Gastrocnemius medialis (tissue), 4 donors: Measurements from ENCODE around the gene ZNF485. TPM values are rescaled to one million over a fixed set of nuclear protein-coding genes. Genes with fewer than 3 reads are reported as not detected.

Experiments
- ATAC-seq, 2 donors: fragments of 150-250 bp; one replicate each; pipeline ENCODE4 v1.9.1; 2016
- DNase-seq, 2 donors: peaks; one replicate each; pipeline ENCODE4 v3.0.0-alpha.2; 2019
- H3K27ac ChIP-seq, 4 donors: fragments of 200-600 bp; sonication (generic); 1 replicate in 1 of 4; 2 replicates in 3 of 4; pipeline ENCODE4 v1.5.1; 2016 to 2018; ENCODE audit warnings: mild to moderate bottlenecking in 2 of 4, moderate library complexity in 1 of 4
- H3K27me3 ChIP-seq, 3 donors: fragments of 200-600 bp; sonication (generic) in 2 of 3; 1 replicate in 1 of 3; 2 replicates in 2 of 3; pipeline versions ENCODE4 v1.5.1 to v1.6.0; 2016 to 2019; ENCODE audit warnings: mild to moderate bottlenecking in 1 of 3, moderate library complexity in 1 of 3
- H3K36me3 ChIP-seq, 2 donors: fragments of 200-600 bp; sonication (generic) in 1 of 2; one replicate each; pipeline ENCODE4 v1.5.1; 2017 to 2018
- H3K4me1 ChIP-seq, 2 donors: fragments of 200-600 bp; sonication (generic) in 1 of 2; one replicate each; pipeline ENCODE4 v1.5.1; 2016 to 2017; ENCODE audit warnings: mild to moderate bottlenecking in 2 of 2
- H3K4me3 ChIP-seq, 4 donors: fragments of 200-600 bp; sonication (generic) in 3 of 4; 1 replicate in 1 of 4; 2 replicates in 3 of 4; pipeline ENCODE4 v1.5.1; 2016 to 2019; ENCODE audit warnings: mild to moderate bottlenecking in 2 of 4
- H3K9me3 ChIP-seq, 3 donors: fragments of 200-600 bp; sonication (generic) in 2 of 3; 1 replicate in 1 of 3; 2 replicates in 2 of 3; pipeline ENCODE4 v1.5.1; 2016 to 2019
- POLR2A ChIP-seq, 2 donors: fragments of 450-650 bp; IDR thresholded peaks; one replicate each; pipeline ENCODE4 v1.6.1; 2017; ENCODE audit warnings: antibody characterized with exemption in 2 of 2, mild to moderate bottlenecking in 2 of 2, moderate library complexity in 2 of 2
- in situ Hi-C, 4 donors: fragments of 200-750 bp; cut with MboI; loops; one replicate each; pipeline versions ENCODE4 v1.15.0 to v1.8.0; 2017; ENCODE audit warnings: low sequenced_read_pairs in 4 of 4
- intact Hi-C: fragments of 100-400 bp; cut with DNase I; formaldehyde crosslinking; loops from one replicate; pipeline ENCODE4 v1.15.1; 2023; ENCODE audit warnings: low total_unique reads
- total RNA-seq, 4 donors: library from RNA; depleted of rRNA; stranded (reverse); fragments of >200 nt; gene quantifications; one replicate each; pipeline versions ENCODE4 v1.1.0 to v1.2.3, GENCODE V29; 2016
- TF ChIP-seq, protein P1 (sequence below), 5 experiments: fragments of 450-650 bp in 3 of 5; fragments of 200-600 bp in 2 of 5; sonication (generic) in 2 of 5; IDR thresholded peaks in 4 of 5; conservative IDR thresholded peaks in 1 of 5; 1 replicate in 4 of 5; 2 replicates in 1 of 5; pipeline ENCODE4 v1.5.1; 2016 to 2019; ENCODE audit warnings: antibody characterized with exemption in 5 of 5, mild to moderate bottlenecking in 3 of 5, moderate library complexity in 3 of 5

ZNF485 gene
- total RNA-seq, 4 donors from 2014 or later = 2.6 to 3.7 (median 2.9) TPM

DNA sequence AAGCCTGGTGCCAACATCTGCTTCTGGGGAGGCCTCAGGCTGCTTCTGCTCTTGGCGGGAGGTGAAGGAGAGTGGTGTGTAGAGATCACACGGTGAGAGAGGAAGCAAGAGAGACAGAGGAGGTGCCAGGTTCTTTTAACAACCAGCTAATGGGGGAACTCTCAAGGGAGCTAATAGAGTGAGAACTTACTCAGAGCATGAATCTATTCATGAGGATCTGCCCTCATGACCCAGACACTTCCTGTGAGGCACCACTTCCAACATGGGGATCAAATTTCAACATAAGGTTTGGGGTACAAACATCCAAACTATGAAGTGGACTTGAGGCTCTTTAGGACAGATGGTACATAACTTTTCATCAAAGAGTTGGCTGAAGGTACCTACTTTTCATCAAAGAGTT, 47.5 kb downstream of the ZNF485 start:
- TF ChIP-seq, protein P1, sequence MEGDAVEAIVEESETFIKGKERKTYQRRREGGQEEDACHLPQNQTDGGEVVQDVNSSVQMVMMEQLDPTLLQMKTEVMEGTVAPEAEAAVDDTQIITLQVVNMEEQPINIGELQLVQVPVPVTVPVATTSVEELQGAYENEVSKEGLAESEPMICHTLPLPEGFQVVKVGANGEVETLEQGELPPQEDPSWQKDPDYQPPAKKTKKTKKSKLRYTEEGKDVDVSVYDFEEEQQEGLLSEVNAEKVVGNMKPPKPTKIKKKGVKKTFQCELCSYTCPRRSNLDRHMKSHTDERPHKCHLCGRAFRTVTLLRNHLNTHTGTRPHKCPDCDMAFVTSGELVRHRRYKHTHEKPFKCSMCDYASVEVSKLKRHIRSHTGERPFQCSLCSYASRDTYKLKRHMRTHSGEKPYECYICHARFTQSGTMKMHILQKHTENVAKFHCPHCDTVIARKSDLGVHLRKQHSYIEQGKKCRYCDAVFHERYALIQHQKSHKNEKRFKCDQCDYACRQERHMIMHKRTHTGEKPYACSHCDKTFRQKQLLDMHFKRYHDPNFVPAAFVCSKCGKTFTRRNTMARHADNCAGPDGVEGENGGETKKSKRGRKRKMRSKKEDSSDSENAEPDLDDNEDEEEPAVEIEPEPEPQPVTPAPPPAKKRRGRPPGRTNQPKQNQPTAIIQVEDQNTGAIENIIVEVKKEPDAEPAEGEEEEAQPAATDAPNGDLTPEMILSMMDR (IDR thresholded peaks at IDR 0.05 in 4 of 5, conservative IDR thresholded peaks at IDR 0.05 in 1 of 5) = no peak
- no peak for TF ChIP-seq POLR2A (IDR thresholded peaks at IDR 0.05)
- no peak for ATAC-seq
- intact Hi-C loops = no loop called here
- in situ Hi-C loops = loop anchor here in 1 of 4 donors (25.0 kb wide), 1 partner anchor 659 kb away; no protein-coding TSS in a partner anchor
- no peak overlapping the region for H3K4me3 ChIP-seq
- H3K27me3 ChIP-seq = no peaks in the 10 kb centered on the region
- DNase-seq = no peak
- peaks cover 3 to 6% of the 10 kb centered on the region in 2 donors for H3K4me1 ChIP-seq
- no peak overlapping the region for H3K27ac ChIP-seq
- H3K36me3 ChIP-seq = no peaks in the 10 kb centered on the region
- H3K9me3 ChIP-seq = no peaks in the 10 kb centered on the region

DNA sequence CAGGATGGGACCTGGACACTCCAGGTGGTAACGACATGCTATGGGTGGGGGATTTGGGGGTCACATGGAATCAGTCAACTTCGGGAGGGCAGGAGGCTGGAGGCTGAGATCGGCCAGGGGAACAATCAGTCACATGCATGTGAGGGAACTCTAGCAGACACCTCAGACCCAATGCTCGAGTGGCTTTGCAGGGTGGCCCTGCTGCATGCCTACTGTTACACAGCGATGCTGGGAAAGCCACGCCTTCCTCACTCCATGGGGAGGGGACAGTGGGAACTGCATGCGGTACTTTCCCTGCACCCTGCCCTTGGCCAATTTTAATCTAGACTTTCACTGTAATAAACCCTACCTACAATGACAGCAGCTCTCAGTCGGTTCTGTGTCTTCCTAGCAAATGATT, 49.1 kb downstream of the ZNF485 start:
- Histone ChIP-seq H3K27me3 (no peaks in the 10 kb centered on the region), H3K4me1 (no peaks in the 10 kb centered on the region), H3K36me3 (no peaks in the 10 kb centered on the region), H3K27ac (no peak overlapping the region), H3K4me3 (no peak overlapping the region), H3K9me3 (no peaks in the 10 kb centered on the region)
- no peak for ATAC-seq
- intact Hi-C loops = no loop called here
- DNase-seq = no peak
- in situ Hi-C loops = loop anchor here in 1 of 4 donors (25.0 kb wide), 1 partner anchor 657 kb away; no protein-coding TSS in a partner anchor
- no peak for TF ChIP-seq POLR2A (IDR thresholded peaks at IDR 0.05)

DNA sequence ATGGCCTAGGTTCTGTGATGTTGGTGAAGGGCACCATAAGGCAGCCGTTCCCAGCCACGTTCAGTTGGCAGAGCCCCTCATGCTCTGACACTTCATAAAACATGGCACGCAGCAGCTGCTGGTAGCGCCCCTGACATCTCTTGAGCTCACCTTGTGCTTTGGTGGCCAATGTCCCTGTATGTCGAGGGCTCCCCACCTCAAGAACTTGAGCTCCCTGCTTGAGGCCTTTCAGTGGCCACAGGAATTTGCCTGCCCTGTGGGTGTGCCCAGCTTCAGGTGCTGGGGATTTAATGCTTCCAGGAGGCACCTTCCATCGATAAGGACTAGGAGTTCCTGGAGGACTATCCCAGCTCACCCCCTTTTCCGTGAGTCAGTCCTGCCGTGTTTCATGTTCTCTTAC, 52.0 kb downstream of the ZNF485 start:
- H3K4me1 ChIP-seq = no peaks in the 10 kb centered on the region
- no peaks in the 10 kb centered on the region for H3K9me3 ChIP-seq
- intact Hi-C loops (no loop called here), in situ Hi-C loops (loop anchor here in 1 of 4 donors (25.0 kb wide), 1 partner anchor 654 kb away; no protein-coding TSS in a partner anchor)
- no peak overlapping the region for H3K27ac ChIP-seq
- DNase-seq = no peak
- H3K4me3 ChIP-seq = no peak overlapping the region
- H3K27me3 ChIP-seq = no peaks in the 10 kb centered on the region
- ATAC-seq = no peak
- no peaks in the 10 kb centered on the region for H3K36me3 ChIP-seq
- no peak for TF ChIP-seq POLR2A (IDR thresholded peaks at IDR 0.05)
- TF ChIP-seq, protein P1 (IDR thresholded peaks at IDR 0.05 in 4 of 5, conservative IDR thresholded peaks at IDR 0.05 in 1 of 5) = no peak

DNA sequence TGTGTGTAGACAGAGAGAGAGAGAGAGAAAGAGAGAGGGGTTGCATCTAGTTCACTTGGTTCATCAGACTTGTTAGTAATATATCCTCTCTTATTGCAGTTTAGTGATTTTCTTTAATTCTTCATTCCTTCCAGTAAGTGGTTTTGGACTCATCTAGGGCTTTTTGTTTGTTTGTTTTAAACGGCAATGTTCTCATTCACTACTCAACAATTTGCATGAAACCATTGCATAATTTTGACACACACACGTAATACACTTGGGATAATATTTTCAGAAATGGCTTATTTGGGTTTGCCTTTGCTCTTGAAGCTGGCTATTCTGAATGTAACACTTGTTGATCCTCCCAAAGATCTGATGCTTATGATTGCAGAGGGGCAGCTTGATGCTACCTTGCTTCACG, 58.8 kb downstream of the ZNF485 start:
- DNase-seq = no peak
- in situ Hi-C loops (loop anchor here in 1 of 4 donors (25.0 kb wide), 1 partner anchor 647 kb away; no protein-coding TSS in a partner anchor), intact Hi-C loops (no loop called here)
- Histone ChIP-seq H3K27me3 (peaks cover 10 to 18% (median 14%) of the 10 kb centered on the region in 3 donors), H3K27ac (no peak overlapping the region), H3K4me3 (no peak overlapping the region), H3K36me3 (no peaks in the 10 kb centered on the region), H3K4me1 (no peaks in the 10 kb centered on the region), H3K9me3 (no peaks in the 10 kb centered on the region)
- ATAC-seq = no peak
- no peak for TF ChIP-seq POLR2A (IDR thresholded peaks at IDR 0.05)
- TF ChIP-seq, protein P1 (IDR thresholded peaks at IDR 0.05 in 4 of 5, conservative IDR thresholded peaks at IDR 0.05 in 1 of 5) = no peak

DNA sequence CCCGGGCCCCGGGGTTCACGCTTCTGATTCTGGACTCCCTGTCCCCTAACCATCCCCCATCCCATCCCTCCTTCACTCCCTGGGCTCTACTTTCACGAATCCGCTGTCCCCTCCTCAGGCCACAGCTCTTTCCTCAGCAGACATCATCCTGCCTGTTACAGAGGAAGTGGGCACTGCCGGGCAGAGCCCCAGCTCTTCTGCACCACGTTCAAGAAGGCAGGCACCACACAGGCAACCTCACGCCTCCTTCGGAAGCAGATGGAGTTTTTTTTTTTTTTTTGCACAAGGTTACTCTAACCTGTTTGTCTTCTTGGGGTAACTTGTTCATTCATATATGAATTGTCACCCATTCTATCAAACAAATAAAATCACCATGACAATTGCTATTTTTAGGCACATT, 60.3 kb downstream of the ZNF485 start:
- no peaks in the 10 kb centered on the region for H3K36me3 ChIP-seq
- H3K9me3 ChIP-seq = no peaks in the 10 kb centered on the region
- intact Hi-C loops (no loop called here), in situ Hi-C loops (loop anchor here in 1 of 4 donors (25.0 kb wide), 1 partner anchor 646 kb away; no protein-coding TSS in a partner anchor)
- H3K4me3 ChIP-seq = no peak overlapping the region
- no peak overlapping the region for H3K27ac ChIP-seq
- H3K4me1 ChIP-seq = no peaks in the 10 kb centered on the region
- TF ChIP-seq, protein P1 (IDR thresholded peaks at IDR 0.05 in 4 of 5, conservative IDR thresholded peaks at IDR 0.05 in 1 of 5) = no peak
- no peak for TF ChIP-seq POLR2A (IDR thresholded peaks at IDR 0.05)
- ATAC-seq (no peak), DNase-seq (no peak)
- peaks cover 10 to 18% (median 14%) of the 10 kb centered on the region in 3 donors for H3K27me3 ChIP-seq
